Measurements from ENCODE around the gene DNAI1. TPM values are rescaled to one million over a fixed set of nuclear protein-coding genes. Genes with fewer than 3 reads are reported as not detected.

Gene DNAI1
- total and polyA plus RNA-seq, 2 of the 4 experiments (the other 2 are of a cell fraction): not detected

GRCh38 chr9:34492051-34492450 lies 33.4 kb downstream of the DNAI1 start:
- Histone ChIP-seq H3K27ac (ENCODE audit: insufficient read depth, low read length) (no peak overlapping the region), H3K36me3 (ENCODE audit: control insufficient read depth, insufficient read depth, low read length) (no peaks in the 10 kb centered on the region), H3K4ac (ENCODE audit: low read depth, low read length) (no peak overlapping the region), H2AFZ (replicated peaks; ENCODE audit: low read length, poor library complexity) (no peak overlapping the region), H3K27me3 (ENCODE audit: control insufficient read depth, insufficient read depth, low read length) (peaks cover 25% of the 10 kb centered on the region), H4K8ac (ENCODE audit: low read depth in 2 of 2, low read length in 2 of 2) (no peak overlapping the region), H3K23ac (ENCODE audit: low read depth, low read length) (no peak overlapping the region), H3K18ac (ENCODE audit: low read depth, low read length) (no peak overlapping the region), H4K20me1 (ENCODE audit: insufficient read depth, low read length) (no peaks in the 10 kb centered on the region; the same call in 1 of the 2 replicates), H3K9me3 (ENCODE audit: control insufficient read depth, insufficient read depth, low read length) (no peaks in the 10 kb centered on the region), H3K9ac (ENCODE audit: low read depth, low read length) (no peak overlapping the region), H3K4me2 (ENCODE audit: low read depth, low read length) (no peak overlapping the region), H3K56ac (ENCODE audit: extremely low read depth, insufficient read depth, low read length) (no peak overlapping the region), H3K4me1 (ENCODE audit: control insufficient read depth, insufficient read depth, low read length) (no peaks in the 10 kb centered on the region), H2BK120ac (ENCODE audit: low read depth, low read length) (no peak overlapping the region), H4K91ac (ENCODE audit: insufficient read depth, low read depth, low read length) (no peak overlapping the region), H2BK5ac (ENCODE audit: low read depth, low read length, poor library complexity, severe bottlenecking) (no peak overlapping the region), H2BK15ac (ENCODE audit: low read depth, low read length) (no peak overlapping the region), H2AK9ac (replicated peaks; ENCODE audit: low read depth, low read length, poor library complexity) (no peak overlapping the region), H2AK5ac (ENCODE audit: low read depth, low read length) (no peak overlapping the region), H3K79me1 (ENCODE audit: low read depth in 1 of 2, low read length in 2 of 2) (no peaks in the 10 kb centered on the region), H4K5ac (ENCODE audit: low read depth, low read length) (no peak overlapping the region), H3K9me1 (ENCODE audit: insufficient read depth, low read length) (no peaks in the 10 kb centered on the region), H3K4me3 (ENCODE audit: insufficient read depth, low read depth, low read length) (no peak overlapping the region), H2BK20ac (ENCODE audit: low read depth, low read length) (no peak overlapping the region), H3K14ac (replicated peaks; ENCODE audit: low read depth, low read length) (no peak overlapping the region)
- DNase-seq (no peak), ATAC-seq (ENCODE audit: low read depth) (no peak)
- in situ Hi-C loops (cut with MboI; ENCODE audit: low sequenced_read_pairs) (loop anchor here (5.0 to 10.0 kb wide), 2 partner anchors 57 to 85 kb away; no protein-coding TSS in a partner anchor), dilution Hi-C loops (cut with HindIII; ENCODE audit: low sequenced_read_pairs, unreplicated experiment) (no loop called here), intact Hi-C loops (cut with micrococcal nuclease) (no loop called here)
- WGBS, 2 experiments (ENCODE audit: extremely low coverage in 2 of 2, insufficient read length in 1 of 2): no CpG with 5 or more reads among the region's 2 CpGs
- POLR2A ChIA-PET (ENCODE audit: unreplicated experiment): no interaction called here
- TF ChIP-seq MXI1 (IDR thresholded peaks at IDR 0.05; ENCODE audit: borderline replicate concordance, low read depth, low read length): no peak
- TF ChIP-seq CHD1 (IDR thresholded peaks at IDR 0.05; ENCODE audit: low read depth, low read length): no peak
- TF ChIP-seq SMC3 (IDR thresholded peaks at IDR 0.05; ENCODE audit: low read depth, low read length): no peak
- TF ChIP-seq POLR2A (IDR thresholded peaks at IDR 0.05; ENCODE audit: low read depth, low read length): no peak
- TF ChIP-seq RCOR1 (IDR thresholded peaks at IDR 0.05; ENCODE audit: insufficient replicate concordance, low read length): no peak
- no peak for TF ChIP-seq RFX5 (IDR thresholded peaks at IDR 0.05; ENCODE audit: low read depth, low read length)
- TF ChIP-seq USF2 (IDR thresholded peaks at IDR 0.05; ENCODE audit: low read depth, low read length): no peak
- no peak for TF ChIP-seq CEBPB (IDR thresholded peaks at IDR 0.05; ENCODE audit: low read depth, low read length)
- no peak for TF ChIP-seq ELK1 (IDR thresholded peaks at IDR 0.05; ENCODE audit: borderline replicate concordance, low read depth, low read length)
- no peak for TF ChIP-seq CTCF (conservative IDR thresholded peaks at IDR 0.05; ENCODE audit: low read depth, low read length)
- TF ChIP-seq MAZ (IDR thresholded peaks at IDR 0.05; ENCODE audit: borderline replicate concordance, low read depth, low read length): no peak
- no peak for TF ChIP-seq MAFK (IDR thresholded peaks at IDR 0.05; ENCODE audit: low read depth, low read length)
- no peak for TF ChIP-seq RAD21 (IDR thresholded peaks at IDR 0.05; ENCODE audit: low read length)
- TF ChIP-seq NFE2L2 (IDR thresholded peaks at IDR 0.05; ENCODE audit: low read depth, low read length): no peak
- TF ChIP-seq FOS (IDR thresholded peaks at IDR 0.05; ENCODE audit: low read depth, low read length): no peak
- no peak for TF ChIP-seq BHLHE40 (IDR thresholded peaks at IDR 0.05; ENCODE audit: low read depth, low read length)
- CTCF ChIA-PET: no interaction called here
- BruUV-seq (replicated peaks): no TSS peak

Measured in IMR-90 (cell line).